ENCODE data around the gene STX10.
A peak's percentile ranks its signal among the peaks of the same experiment; 100 is the strongest.

Gene STX10

DNA sequence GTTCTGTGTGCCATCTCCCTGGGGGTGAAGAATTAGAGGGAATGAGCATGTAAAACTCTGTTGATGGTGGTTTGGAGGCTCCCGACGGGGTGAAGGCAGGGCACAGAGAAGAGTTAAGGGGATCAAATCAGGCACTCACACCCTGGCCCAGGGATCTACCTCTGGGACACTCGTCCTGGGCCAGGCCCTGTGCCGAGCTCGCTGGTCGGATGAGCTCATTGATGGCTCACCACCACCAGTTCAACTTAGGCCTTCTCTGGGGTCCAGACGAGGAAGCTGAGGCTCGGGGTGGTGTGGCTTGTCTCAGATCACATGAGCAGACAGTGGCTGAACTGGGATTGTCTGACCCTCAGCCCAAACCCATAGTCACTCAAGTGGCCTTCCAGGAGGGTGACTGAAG lies 30.5 kb downstream of the STX10 start:
- DNase-seq (ENCODE audit: low read depth): no peak

DNA sequence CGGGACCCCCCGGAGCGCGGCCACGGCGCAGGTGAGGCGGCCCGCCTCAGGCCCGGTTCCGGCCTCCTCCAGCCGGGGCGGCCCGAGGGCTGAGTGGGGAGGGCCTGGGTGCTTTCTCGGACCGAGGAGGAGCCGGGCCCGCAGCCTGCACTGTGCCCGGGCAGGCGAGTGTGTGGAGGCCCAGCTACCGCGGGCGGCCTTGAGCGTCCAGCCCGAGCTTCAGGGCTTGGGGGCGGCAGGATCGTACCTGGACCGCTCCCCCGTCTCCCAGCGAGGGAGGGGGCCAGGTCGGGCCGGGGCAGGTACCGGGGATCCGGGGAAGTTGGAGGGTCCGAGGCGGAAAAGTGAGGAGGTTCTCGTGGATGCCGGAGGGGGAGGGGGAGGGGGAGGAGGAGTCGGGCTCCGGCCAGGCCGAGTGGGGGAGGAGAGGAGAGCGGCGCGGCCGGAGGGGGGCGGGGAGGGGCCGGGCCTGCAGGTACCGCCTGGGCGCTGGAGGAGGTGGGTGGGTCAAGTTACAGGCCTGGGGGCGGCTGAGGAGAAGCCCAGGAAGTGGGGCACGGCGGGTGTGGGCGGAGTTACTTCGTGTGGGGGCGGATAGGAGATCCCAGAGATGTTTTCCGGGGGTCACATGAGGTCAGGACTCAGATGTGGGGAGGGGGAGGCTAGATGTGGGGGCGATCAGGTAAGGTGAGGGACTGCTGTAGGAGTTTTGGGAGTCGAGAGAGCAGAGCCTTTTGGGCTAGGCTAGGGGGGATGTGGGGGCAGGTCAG lies 31.6 kb downstream of the STX10 start:
- DNase-seq (ENCODE audit: low read depth): no peak

DNA sequence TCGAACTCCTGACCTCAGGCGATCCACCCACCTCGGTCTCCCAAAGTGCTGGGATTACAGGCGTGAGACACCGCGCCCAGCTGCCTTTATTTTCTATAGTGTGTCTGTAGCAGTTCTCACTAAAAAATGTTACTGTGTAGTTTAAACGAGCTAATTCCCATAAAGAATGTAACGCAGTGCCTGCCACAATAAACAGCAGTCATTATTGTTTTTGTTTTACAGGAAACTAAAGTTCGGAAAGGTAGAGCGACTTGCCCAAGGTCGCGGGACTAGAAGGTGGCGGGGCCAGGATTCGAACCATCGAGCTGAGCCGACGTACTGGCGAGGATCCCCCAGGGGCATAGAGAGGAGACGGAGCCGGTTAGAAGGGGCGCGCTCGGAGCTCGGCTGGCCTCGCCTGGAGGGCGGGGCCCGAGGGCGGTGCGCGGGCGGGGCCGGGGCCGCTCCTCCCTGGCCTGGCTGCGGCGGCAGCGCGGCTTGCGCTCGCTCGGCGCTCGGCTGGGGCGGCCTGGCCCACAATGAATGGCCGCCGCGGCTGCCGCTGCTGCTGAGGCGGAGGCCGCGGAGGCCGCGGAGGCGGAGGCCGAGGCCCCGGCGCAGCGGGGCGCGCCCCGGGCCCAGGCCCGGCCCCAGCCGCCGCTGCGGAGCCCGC lies 32.3 kb downstream of the STX10 start, which contains the start of gene NACC1:
Gene NACC1 (plus strand): TSS at position 493 of the 652 bp plus-strand sequence. CDS start 16,944 bp downstream, outside the sequence.
- no peak for DNase-seq (ENCODE audit: low read depth)

DNA sequence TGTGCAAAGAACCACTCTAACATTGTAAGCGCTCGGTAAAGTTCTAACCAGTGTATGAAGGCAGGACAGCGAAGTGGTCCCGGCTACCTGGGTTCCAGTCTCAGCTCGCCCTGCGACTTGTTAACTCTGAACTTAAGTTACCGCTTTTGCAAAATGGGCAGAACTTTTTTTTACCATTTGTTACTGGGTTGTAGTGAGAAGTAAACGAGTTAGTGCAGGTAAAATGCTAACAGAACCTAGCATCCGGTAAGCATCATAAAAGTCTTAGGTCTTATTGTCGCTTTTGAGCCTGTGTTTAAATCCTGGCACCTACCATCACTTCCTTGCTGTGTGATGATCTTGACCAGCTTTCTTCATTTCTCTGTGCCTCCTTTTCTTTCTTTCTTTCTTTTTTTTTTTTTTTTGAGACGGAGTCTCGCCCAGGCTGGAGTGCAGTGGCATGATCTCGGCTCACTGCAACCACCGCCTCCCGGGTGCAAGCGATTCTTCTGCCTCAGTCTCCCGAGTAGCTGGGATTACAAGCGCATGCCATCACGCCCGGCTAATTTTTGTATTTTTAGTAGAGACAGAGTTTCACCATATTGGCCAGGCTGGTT lies 32.9 kb downstream of the STX10 start:
- no peak for DNase-seq (ENCODE audit: low read depth)

DNA sequence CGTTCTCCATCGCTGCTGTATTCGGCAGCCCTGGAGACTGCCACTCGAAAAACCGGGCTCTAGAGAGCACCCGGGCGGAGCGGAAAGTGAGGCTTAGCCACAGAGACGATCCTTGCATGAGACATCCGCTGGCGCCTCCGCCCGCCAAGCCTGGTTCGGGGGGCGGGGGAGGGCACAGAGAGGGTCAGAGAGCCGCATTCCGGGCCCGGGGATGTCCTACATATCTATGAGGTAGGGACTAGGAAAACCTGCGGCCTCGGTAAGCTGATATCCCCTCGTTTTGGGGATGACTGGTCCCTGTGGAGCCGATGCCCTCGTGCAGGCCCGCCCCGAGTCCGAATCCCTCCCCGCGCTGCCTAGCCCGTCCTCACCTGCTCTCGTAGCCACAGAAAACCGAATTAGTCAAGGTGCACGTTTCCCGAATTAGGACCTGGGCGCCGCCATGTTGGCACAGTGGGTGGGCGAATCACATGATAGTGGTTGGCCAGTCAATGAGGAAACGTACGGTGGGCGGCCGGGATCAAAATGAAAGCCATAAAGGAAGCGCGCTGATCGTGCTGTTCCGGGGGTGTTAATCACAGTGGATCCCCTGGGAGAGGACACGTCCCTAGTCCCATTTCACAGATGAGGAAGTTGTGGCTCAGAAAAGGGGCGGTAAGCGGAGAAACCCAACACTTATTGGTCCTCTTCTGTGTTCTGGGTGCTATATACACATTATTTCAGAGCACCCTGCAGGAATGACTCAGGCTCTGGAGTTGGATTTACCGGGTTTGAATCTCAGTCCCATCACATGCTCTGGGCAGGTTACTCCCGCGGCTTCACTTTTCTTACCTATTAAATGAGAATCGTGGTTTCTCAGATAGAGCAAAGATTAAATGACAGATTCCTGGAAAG lies 33.6 kb downstream of the STX10 start, which contains the start of gene TRMT1:
Gene TRMT1 (minus strand): TSS at position 459 of the 894 bp plus-strand sequence. CDS start 341 bp downstream, at position 118.
- DNase-seq (ENCODE audit: low read depth): peak; percentile 82

DNA sequence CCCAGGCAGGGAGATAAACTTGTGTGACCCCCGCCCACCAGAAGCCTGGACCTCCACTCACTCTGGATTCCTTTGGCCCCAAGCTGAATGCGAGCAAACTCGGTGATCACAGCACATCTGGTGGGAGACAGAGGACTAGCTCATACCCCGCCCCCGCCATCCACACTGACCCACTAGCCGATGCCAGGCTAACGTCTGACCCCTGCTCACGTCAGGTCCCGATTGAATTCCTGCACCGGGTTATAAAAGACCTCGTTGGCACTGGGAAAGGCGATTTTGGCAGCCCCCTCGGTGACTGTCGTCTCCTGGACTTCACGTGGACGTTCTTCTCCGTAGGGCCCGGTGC lies 34.3 kb downstream of the STX10 start:
- DNase-seq (ENCODE audit: low read depth): no peak

DNA sequence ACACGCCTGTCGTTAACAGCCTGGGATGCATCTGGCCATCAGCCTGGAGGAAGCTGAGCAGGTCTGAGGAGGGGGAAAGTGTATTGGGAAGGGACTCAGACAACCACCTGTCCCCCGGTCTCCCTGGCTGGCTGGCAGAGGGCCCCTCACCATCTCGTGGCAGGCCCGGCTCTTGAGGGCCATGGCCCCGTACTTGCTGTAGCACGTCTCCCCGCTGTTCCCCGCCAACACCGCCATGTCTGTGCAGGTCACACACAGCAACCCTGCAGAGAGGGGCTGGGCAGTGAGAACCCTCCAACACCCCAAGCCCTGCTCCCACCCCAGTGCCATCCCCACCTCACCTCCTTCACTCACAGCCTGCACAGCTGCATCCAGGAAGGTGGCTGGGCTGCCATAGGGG lies 37.6 kb downstream of the STX10 start:
- no peak for DNase-seq (ENCODE audit: low read depth)

DNA sequence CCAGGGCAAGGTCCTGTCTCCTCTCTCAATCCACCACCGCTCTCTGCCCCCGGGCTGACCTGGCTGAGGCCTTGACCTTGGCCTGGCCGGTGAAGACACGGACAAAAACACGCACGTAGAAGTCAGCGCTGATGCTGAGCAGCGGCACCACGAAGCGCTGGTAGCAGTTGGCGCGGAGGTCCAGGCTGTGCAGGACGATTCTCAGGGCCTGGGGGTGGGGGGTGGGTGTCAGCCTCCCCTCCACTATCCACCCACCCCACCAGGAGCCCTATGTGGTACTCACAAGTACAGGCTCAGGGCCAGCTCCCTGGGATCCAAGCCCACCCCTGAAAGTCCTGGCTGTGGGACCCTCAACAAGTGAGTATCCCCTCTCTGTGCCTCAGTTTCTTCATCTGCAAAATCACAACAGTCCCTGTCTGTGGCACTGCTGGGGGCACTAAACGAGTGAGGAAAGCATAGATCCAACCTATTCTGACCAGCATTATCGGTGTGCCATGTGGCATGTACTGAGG lies 40.0 kb downstream of the STX10 start:
- DNase-seq (ENCODE audit: low read depth): no peak

DNA sequence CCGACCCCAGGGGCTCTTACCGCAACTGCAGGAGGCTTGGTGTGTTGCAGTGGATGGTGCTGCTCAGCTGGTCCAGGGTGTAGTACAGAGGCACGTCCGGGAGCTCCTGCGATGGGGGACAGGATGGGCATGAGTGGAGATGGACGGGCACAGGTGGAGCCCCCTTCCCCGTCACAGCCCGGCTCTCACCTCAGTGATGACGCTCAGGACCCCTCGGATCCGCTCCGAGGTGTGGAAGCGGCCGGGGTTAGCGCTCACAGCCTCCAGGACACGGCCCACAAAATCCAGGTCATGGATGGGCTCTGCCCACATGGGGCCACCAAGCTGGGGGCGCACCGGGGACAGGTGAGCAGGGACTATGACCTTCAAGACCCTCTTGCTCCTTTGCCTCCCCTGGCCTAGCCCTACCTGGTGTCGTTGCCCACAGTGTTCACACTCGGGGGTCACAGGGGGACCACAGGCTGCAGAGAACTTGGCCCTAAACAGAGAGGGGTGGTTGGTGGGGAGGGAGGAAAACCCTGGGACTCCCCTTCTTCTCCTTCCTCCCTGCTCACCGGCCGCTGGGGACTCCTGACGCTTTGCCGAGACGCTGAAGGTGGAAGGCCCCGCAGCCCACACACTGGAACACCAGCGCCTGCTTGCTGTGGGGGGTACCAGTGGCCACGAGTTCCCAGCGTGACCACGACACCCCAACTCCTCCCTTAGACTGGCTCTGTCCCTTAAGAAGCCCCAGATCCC lies 40.6 kb downstream of the STX10 start:
- no peak for DNase-seq (ENCODE audit: low read depth)

DNA sequence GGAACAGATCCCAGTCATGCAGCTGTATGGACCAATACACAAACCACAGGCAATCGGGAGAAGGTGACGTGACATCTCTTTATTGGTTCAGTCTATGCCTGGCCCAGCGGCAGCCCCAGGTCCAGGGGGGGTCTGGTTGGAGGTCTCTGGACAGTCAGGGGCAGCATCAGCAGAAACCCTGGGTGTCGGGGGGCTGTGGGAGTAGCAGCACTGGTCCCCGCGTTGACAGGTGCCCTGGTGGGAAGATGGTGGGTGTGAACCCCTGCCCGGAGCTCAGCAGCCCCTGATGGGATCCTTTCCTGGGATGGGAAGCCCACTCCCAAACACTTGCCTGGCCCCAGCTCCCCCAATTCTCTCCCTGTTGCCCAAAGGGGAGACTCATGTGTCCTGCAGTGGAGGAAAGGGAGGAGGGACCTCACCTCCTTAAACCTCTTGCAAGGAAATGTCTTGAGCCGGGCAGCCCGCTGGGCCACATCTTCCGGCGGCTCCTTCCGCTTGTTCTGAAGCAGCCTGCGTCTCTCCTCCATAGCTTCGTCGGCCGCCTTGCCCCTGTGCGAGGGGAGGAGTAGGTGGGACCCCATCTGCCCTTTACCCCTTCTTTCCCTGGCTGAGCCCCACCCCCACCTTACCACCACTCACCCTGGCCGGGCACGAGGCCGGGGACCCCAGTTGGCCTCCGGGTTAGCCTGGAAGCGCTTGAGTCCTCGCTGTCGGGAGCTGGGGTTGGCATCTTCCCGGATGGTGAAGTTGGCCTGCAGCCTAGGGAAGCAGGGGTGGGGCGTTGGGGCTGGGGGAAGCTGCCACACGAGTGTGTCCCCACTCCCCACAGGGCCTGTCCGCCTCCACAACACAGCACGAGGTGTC lies 45.1 kb downstream of the STX10 start:
- DNase-seq (ENCODE audit: low read depth): no peak

DNA sequence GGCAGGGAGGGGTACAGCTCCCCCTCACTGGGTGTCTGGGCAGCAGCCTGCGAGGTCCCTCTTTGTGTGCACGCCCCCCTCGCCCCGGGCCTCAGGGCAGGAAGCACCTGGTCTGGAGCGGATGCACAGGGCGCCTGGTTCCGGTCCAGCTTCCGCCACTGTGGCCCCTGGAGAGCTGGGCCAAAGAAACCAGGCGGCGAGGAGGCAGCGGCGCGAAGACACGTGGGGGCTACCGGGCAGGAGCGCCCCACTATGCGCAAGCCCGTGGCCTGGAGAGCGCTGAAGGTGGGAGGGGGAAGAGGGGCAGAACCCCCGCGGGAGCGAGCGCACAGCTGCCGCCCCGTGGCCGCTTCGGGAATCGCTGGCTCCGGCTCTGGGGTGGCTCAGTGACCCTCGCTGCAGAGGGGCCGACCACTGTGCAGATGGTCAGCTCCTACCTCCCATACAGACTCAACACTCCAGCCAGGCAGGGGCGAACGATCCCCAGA lies 45.8 kb downstream of the STX10 start:
- no peak for DNase-seq (ENCODE audit: low read depth)

DNA sequence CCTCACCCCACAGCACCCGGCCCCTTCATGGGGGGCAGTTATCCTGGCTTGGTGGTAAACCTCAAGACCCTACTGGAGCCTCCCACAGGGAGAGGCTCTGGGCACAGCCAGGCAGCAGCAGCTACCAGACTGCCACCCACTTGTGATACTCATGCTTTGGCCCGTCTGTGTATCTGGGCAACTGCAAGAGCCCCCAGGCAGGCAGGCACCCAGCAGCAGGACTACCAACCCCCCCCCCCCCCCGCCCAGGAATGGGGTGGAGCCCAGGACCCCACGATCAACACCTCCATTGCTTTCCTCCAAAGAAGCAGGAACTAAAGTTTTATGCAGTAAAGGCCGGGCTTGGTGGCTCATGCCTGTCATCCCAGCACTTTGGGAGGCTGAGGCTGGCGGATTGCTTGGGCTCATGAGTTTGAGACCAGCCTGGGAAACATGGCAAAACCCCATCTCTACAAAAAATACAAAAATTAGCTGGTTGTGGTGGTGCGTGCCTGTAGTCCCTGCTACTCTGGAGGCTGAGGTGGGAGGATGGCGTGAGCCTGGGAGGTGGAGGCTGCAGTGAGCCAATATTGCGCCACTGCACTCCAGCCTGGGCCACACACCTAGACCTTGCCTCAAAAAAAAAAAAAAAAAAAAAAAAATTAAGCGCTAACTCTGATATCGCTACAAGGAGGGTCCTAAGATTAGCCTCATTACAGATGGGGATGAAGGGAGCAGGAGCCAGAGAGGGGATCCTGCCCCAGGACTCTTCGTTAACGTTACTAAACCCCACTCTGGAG lies 46.4 kb downstream of the STX10 start:
- no peak for DNase-seq (ENCODE audit: low read depth)

DNA sequence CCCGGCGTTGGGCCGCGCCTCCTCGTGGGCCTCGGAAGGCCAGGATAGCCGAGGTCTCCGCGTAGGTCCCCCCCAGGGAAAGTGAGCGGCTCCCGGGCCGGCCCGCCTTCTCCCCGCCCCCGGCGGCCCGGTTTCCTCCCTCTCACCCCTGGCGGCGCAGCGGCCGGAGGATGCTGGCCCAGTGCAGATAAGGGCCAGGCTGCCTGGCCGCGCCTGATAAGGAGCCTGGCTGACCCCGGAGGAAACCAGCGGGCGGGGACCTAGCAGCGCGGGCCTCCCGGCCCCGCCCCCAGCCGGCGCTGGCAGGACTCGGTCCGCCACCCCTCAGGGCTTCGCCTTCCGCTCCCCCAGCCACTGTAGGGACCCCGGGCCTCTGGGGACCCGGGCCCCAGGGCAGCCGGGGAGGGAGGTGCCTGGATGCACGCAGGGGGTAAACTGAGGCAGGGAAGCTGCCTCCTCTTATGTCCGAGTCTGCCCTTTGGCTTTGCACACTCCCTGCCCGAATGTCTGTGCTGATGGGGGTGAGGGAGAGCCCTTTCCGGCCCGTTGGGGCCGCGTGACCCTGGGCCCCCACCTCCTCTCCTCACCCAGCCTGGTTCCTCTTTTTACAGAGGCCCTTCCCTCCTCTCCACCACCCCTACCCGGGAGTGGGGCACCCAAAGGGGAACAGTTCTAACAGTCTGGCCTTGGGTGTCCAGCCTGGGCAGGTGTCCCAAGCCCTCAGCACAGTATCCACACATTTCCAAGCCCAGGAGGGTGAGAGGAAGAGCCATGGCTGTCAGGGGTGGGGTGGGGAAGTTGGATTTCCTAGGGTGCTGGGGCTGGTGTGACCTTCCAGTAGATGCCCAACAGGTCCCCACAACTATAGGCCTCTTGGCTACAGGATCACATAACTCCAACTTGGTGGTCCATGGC lies 47.3 kb downstream of the STX10 start, which contains the start of gene LYL1:
Gene LYL1 (minus strand): TSS at position 193 of the 915 bp plus-strand sequence. CDS start 1,687 bp downstream, outside the sequence.
- no peak for DNase-seq (ENCODE audit: low read depth)

DNA sequence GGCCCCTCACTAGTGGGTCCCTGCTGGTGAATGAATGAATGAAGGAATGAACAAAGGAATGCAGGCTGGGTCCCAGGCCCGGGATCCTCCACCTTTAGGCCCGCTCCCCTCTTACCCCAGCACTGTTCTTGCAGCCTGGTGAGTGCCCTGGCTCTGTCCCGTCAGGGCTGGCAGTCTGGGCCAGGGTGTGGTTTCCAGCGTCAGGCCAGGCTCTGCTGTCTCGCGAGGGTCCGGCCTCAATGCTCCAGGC lies 47.8 kb downstream of the STX10 start:
- DNase-seq (ENCODE audit: low read depth): no peak

DNA sequence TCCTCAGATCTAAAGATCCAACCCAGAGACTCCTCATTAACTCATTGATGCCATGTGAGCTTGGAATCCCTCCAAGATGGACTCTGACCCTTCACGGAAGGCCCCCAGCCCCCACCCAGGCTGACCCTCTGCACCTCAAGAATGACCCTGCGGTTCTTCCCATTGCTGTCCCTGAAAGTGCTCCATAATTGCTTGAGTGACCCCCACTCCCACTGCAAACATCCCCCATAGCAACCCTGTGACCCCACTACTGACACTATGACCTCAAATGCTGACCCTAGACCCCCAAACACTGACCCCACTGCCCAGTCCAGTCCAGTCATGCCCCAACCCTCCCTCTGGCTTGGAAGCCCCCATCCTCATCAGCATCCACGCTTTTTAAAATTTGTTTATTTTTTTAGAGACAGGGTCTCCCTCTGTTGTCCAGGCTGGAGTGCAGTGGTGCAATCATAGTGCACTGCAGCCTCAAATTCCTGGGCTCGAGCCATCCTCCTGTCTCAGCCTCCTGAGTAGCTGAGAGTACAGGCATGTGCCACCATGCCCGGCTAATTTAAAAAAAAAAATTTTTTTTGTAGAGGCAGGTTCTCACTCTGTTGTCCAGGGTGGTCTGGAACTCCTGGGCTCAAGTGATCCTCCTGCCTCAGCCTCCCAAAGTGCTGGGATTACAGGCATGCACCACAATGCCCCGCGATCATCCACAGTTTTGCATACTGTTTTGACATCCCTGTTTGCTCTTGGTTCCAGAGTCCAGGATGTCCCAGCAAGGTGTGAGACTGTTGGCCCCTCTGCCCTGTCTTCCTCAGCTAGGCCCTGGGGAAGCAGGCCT lies 48.4 kb downstream of the STX10 start:
- DNase-seq (ENCODE audit: low read depth): no peak

DNA sequence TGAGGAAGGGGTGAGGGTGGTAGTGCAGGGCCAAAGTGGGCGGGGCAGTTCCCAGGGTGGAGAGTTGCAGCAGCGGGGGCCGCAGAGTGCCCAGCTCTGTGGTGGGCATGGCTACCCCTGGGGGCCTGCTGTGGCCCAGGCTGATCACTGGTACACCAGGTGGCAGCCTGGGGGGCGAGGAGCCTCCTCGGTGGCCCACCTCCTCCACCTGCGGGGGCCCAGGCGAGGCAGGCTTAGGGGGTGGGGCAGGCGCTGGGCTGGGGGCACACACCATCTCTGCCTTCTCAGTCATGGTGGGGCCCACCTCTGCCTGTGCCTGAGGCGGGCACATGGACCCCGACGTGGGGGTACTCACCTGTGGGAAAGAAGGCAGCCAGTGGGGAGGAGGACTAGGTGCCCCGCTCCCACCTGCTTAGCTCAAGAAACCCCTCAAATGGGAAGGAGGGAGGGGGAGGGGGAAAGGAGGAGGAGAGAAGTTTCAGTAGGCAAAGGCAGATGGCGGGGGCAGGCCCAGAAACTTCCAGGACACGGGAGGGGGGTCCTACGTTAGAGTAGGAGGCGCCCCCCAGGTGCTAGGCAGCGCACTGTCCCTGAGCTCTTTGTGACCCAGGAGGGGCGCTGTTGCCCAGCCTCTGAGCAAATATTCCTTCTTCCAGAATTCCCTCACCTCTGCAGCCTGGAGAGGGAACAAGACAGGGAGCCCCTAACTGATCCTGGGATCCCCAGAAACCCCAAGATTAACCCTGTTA lies 49.2 kb downstream of the STX10 start:
- DNase-seq (ENCODE audit: low read depth): no peak

Measured in HS-27A (cell line).